Liver (tissue), 9 donors: ENCODE results near the gene ETFA. TPM values are rescaled to one million over a fixed set of nuclear protein-coding genes. Genes with fewer than 3 reads are reported as not detected.

Source experiments
- DNase-seq: peaks from one replicate; pipeline ENCODE4 v3.0.0-alpha.2; 2017; ENCODE audit warnings: low spot score
- H3K27ac ChIP-seq, 2 donors: one replicate each; pipeline ENCODE4 v1.7.0; 2013; ENCODE audit warnings: inconsistent platforms in 2 of 2, low read length in 2 of 2, control low read depth in 1 of 2, low read depth in 1 of 2, mild to moderate bottlenecking in 1 of 2
- H3K27me3 ChIP-seq, 4 donors: one replicate each; pipeline versions ENCODE4 v1.6.1 to v1.7.0; 2013; ENCODE audit warnings: low read length in 3 of 4, inconsistent platforms in 1 of 4, mild to moderate bottlenecking in 1 of 4, moderate library complexity in 1 of 4; ENCODE audit not compliant: control insufficient read depth in 4 of 4, insufficient read depth in 4 of 4
- H3K36me3 ChIP-seq, 4 donors: one replicate each; pipeline versions ENCODE4 v1.6.1 to v1.7.0; 2013; ENCODE audit warnings: low read length in 3 of 4, mild to moderate bottlenecking in 3 of 4, low read depth in 1 of 4, moderate library complexity in 1 of 4; ENCODE audit not compliant: control insufficient read depth in 4 of 4, insufficient read depth in 3 of 4
- H3K4me1 ChIP-seq, 4 donors: one replicate each; pipeline versions ENCODE4 v1.6.1 to v1.7.0; 2013; ENCODE audit warnings: low read length in 3 of 4, mild to moderate bottlenecking in 3 of 4, moderate library complexity in 1 of 4; ENCODE audit not compliant: control insufficient read depth in 4 of 4, insufficient read depth in 4 of 4
- H3K4me3 ChIP-seq, 3 donors: one replicate each; pipeline versions ENCODE4 v1.6.1 to v1.7.0; 2013; ENCODE audit warnings: low read length in 3 of 3, control low read depth in 1 of 3, low read depth in 1 of 3, mild to moderate bottlenecking in 1 of 3
- H3K9ac ChIP-seq, 2 donors: one replicate each; pipeline ENCODE4 v1.7.0; 2013; ENCODE audit warnings: low read length in 2 of 2, mild to moderate bottlenecking in 2 of 2, moderate library complexity in 2 of 2, control low read depth in 1 of 2, low read depth in 1 of 2
- H3K9me3 ChIP-seq, 4 donors: one replicate each; pipeline versions ENCODE4 v1.6.1 to v1.7.0; 2013; ENCODE audit warnings: low read length in 3 of 4; ENCODE audit not compliant: control insufficient read depth in 4 of 4
- ATF3 ChIP-seq: IDR thresholded peaks from 2 replicates; pipeline ENCODE4 v1.6.1; 2016; ENCODE audit warnings: antibody characterized with exemption
- EGR1 ChIP-seq, 2 donors: IDR thresholded peaks; 2 replicates each; pipeline ENCODE4 v1.6.1; 2016 to 2018; ENCODE audit warnings: antibody characterized with exemption in 2 of 2, low read depth in 2 of 2
- FOXA1 ChIP-seq: IDR thresholded peaks from 2 replicates; pipeline ENCODE4 v1.6.1; 2016; ENCODE audit warnings: antibody characterized with exemption
- FOXA2 ChIP-seq: IDR thresholded peaks from 2 replicates; pipeline ENCODE4 v1.6.1; 2016; ENCODE audit warnings: antibody characterized with exemption
- HNF4A ChIP-seq, 2 donors: conservative IDR thresholded peaks; 2 replicates each; pipeline ENCODE4 v1.6.1; 2016; ENCODE audit warnings: antibody characterized with exemption in 2 of 2, mild to moderate bottlenecking in 2 of 2
- HNF4G ChIP-seq: IDR thresholded peaks from 2 replicates; pipeline ENCODE4 v1.6.1; 2016; ENCODE audit warnings: antibody characterized with exemption
- JUND ChIP-seq, 2 donors: IDR thresholded peaks; 2 replicates each; pipeline ENCODE4 v1.6.1; 2016; ENCODE audit warnings: antibody characterized with exemption in 2 of 2
- MAX ChIP-seq: IDR thresholded peaks from 2 replicates; pipeline ENCODE4 v1.6.1; 2016; ENCODE audit warnings: antibody characterized with exemption
- RAD21 ChIP-seq, 2 donors: IDR thresholded peaks; 2 replicates each; pipeline ENCODE4 v1.6.1; 2016; ENCODE audit warnings: antibody characterized with exemption in 2 of 2, mild to moderate bottlenecking in 2 of 2
- SP1 ChIP-seq: IDR thresholded peaks from 2 replicates; pipeline ENCODE4 v1.6.1; 2018; ENCODE audit warnings: antibody characterized with exemption, mild to moderate bottlenecking
- TAF1 ChIP-seq: conservative IDR thresholded peaks from 2 replicates; pipeline ENCODE4 v1.6.1; 2016; ENCODE audit warnings: antibody characterized with exemption, mild to moderate bottlenecking
- YY1 ChIP-seq: IDR thresholded peaks from 2 replicates; pipeline ENCODE4 v1.6.1; 2016; ENCODE audit warnings: antibody characterized with exemption, mild to moderate bottlenecking
- WGBS: extraction: QIAGEN DNeasy Blood & Tissue Kit; methylation state at CpG from one replicate; pipeline ENCODE4 v1.1.7; 2013; 5-methylcytosine and 5-hydroxymethylcytosine counted together
- polyA plus RNA-seq, 2 donors: library from polyadenylated mRNA; stranded (reverse) in 1 of 2; unstranded in 1 of 2; fragments of 200-250 nt in 1 of 2; fragments of >200 nt in 1 of 2; fragmentation: Nextera tagmentation in 1 of 2; extraction: Ambion mirVana in 1 of 2; gene quantifications; one replicate each; pipeline versions ENCODE4 v1.2.1 to v1.2.3, GENCODE V29; 2013 to 2015
- total RNA-seq, 2 donors: library from RNA; depleted of rRNA; stranded (reverse); fragments of >200 nt; gene quantifications; one replicate each; pipeline ENCODE4 v1.2.3, GENCODE V29; 2014
- TF ChIP-seq, protein P1 (sequence below): IDR thresholded peaks from 2 replicates; pipeline ENCODE4 v1.6.1; 2016; ENCODE audit warnings: antibody characterized with exemption, mild to moderate bottlenecking
- donor health status: healthy.
- donor health status: healthy.
- donor health status: healthy.
- donor health status: healthy.
- donor health status: healthy.

ETFA gene
- total and polyA plus RNA-seq, 4 donors = 92.6 to 342 (median 289) TPM

- Histone ChIP-seq H3K4me1 (peaks cover 17 to 57% (median 39%) of the 10 kb centered on the region in 4 donors), H3K9ac (no peak overlapping the region), H3K4me3 (no peak overlapping the region), H3K27ac (no peak overlapping the region), H3K27me3 (peaks cover 0 to 45% (median 28%) of the 10 kb centered on the region in 4 donors), H3K9me3 (peaks cover 0 to 10% (median 1%) of the 10 kb centered on the region in 4 donors), H3K36me3 (no peaks in the 10 kb centered on the region)
- no peak for DNase-seq
- 17% methylated on average over 20 of the region's 20 CpGs for whole genome bisulfite sequencing
- no peak for TF ChIP-seq JUND (IDR thresholded peaks at IDR 0.05)
- no peak for TF ChIP-seq MAX
- TF ChIP-seq HNF4G = no peak
- TF ChIP-seq EGR1 (IDR thresholded peaks at IDR 0.05; ENCODE audit: low read depth in 2 of 2) = no peak
- no peak for TF ChIP-seq YY1
- TF ChIP-seq HNF4A (conservative IDR thresholded peaks at IDR 0.05) = no peak
- TF ChIP-seq SP1 = no peak
- TF ChIP-seq ATF3 = no peak
- TF ChIP-seq FOXA2 = no peak
Observed at GRCh38 chr15:76342058-76342381, 30.8 kb upstream of the ETFA start.

DNA sequence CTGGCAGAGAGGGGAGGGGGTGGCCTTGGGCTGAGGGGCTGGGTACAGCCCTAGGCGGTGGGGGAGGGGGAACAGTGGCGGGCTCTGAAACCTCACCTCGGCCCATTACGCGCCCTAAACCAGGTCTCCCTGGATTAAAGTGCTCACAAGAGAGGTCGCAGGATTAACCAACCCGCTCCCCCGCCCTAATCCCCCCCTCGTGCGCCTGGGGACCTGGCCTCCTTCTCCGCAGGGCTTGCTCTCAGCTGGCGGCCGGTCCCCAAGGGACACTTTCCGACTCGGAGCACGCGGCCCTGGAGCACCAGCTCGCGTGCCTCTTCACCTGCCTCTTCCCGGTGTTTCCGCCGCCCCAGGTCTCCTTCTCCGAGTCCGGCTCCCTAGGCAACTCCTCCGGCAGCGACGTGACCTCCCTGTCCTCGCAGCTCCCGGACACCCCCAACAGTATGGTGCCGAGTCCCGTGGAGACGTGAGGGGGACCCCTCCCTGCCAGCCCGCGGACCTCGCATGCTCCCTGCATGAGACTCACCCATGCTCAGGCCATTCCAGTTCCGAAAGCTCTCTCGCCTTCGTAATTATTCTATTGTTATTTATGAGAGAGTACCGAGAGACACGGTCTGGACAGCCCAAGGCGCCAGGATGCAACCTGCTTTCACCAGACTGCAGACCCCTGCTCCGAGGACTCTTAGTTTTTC, 30.2 kb upstream of the ETFA start:
- no peak overlapping the region for H3K27ac ChIP-seq
- 16% methylated on average over 42 of the region's 42 CpGs for WGBS
- no peak for DNase-seq

More for the DNA sequence above, 30.2 kb upstream of the ETFA start:
- TF ChIP-seq SP1 = no peak
- no peak for TF ChIP-seq ATF3
- TF ChIP-seq, protein P1, sequence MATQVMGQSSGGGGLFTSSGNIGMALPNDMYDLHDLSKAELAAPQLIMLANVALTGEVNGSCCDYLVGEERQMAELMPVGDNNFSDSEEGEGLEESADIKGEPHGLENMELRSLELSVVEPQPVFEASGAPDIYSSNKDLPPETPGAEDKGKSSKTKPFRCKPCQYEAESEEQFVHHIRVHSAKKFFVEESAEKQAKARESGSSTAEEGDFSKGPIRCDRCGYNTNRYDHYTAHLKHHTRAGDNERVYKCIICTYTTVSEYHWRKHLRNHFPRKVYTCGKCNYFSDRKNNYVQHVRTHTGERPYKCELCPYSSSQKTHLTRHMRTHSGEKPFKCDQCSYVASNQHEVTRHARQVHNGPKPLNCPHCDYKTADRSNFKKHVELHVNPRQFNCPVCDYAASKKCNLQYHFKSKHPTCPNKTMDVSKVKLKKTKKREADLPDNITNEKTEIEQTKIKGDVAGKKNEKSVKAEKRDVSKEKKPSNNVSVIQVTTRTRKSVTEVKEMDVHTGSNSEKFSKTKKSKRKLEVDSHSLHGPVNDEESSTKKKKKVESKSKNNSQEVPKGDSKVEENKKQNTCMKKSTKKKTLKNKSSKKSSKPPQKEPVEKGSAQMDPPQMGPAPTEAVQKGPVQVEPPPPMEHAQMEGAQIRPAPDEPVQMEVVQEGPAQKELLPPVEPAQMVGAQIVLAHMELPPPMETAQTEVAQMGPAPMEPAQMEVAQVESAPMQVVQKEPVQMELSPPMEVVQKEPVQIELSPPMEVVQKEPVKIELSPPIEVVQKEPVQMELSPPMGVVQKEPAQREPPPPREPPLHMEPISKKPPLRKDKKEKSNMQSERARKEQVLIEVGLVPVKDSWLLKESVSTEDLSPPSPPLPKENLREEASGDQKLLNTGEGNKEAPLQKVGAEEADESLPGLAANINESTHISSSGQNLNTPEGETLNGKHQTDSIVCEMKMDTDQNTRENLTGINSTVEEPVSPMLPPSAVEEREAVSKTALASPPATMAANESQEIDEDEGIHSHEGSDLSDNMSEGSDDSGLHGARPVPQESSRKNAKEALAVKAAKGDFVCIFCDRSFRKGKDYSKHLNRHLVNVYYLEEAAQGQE = no peak
- TF ChIP-seq TAF1 = no peak
- TF ChIP-seq YY1 = no peak
- no peak for TF ChIP-seq HNF4A (conservative IDR thresholded peaks at IDR 0.05)
- no peak for TF ChIP-seq HNF4G
- no peak for TF ChIP-seq FOXA1
- TF ChIP-seq RAD21 (IDR thresholded peaks at IDR 0.05) = no peak
- peak overlapping the region in 1 of 3 donors; percentile 7 for H3K4me3 ChIP-seq
- no peak overlapping the region for H3K9ac ChIP-seq
- H3K27me3 ChIP-seq = peaks cover 0 to 50% (median 28%) of the 10 kb centered on the region in 4 donors
- H3K36me3 ChIP-seq = no peaks in the 10 kb centered on the region
- peaks cover 12 to 57% (median 36%) of the 10 kb centered on the region in 4 donors for H3K4me1 ChIP-seq
- H3K9me3 ChIP-seq = peaks cover 0 to 10% (median 1%) of the 10 kb centered on the region in 4 donors
